Vagina (tissue), 2 donors: ENCODE results near the gene STX4.

Experiments used
- CTCF ChIP-seq, 3 experiments: fragments of 450-650 bp in 2 of 3; fragments of 200-600 bp in 1 of 3; sonication (generic) in 1 of 3; IDR thresholded peaks; one replicate each; pipeline ENCODE4 v1.5.1; 2017 to 2019; ENCODE audit warnings: antibody characterized with exemption in 3 of 3, mild to moderate bottlenecking in 2 of 3, moderate library complexity in 2 of 3
- POLR2A ChIP-seq, 2 donors: fragments of 450-650 bp; IDR thresholded peaks; one replicate each; pipeline ENCODE4 v1.6.1; 2017; ENCODE audit warnings: antibody characterized with exemption in 2 of 2, mild to moderate bottlenecking in 2 of 2, moderate library complexity in 2 of 2
- POLR2AphosphoS5 ChIP-seq, 2 donors: sonication (generic); formaldehyde crosslinking; IDR thresholded peaks; one replicate each; pipeline ENCODE4 v1.9.0; 2017; ENCODE audit warnings: antibody characterized with exemption in 2 of 2, mild to moderate bottlenecking in 2 of 2, low read depth in 1 of 2; ENCODE audit not compliant: insufficient read depth in 1 of 2

GRCh38 chr16:31009120-31009519, 24.2 kb upstream of the STX4 start:
- TF ChIP-seq POLR2AphosphoS5 (IDR thresholded peaks at IDR 0.05; ENCODE audit: insufficient read depth in 1 of 2, low read depth in 1 of 2): no peak
- no peak for TF ChIP-seq CTCF (IDR thresholded peaks at IDR 0.05)
- TF ChIP-seq POLR2A (IDR thresholded peaks at IDR 0.05): no peak
